ENCODE results near the gene SSH2.

Gene SSH2

GRCh38 chr17:29619251-29619650 lies 310.8 kb downstream of the SSH2 start:
- DNase-seq = peak; percentile 20

- no peak for DNase-seq
Measured at GRCh38 chr17:29618272-29619065, 311.6 kb downstream of the SSH2 start.

GRCh38 chr17:29617481-29618271 lies 312.4 kb downstream of the SSH2 start:
- peak; percentile 44 for DNase-seq

- DNase-seq = no peak
Measured at GRCh38 chr17:29617125-29617480, 312.9 kb downstream of the SSH2 start.

- DNase-seq = no peak
Measured at GRCh38 chr17:29616300-29617048, 313.6 kb downstream of the SSH2 start.

- DNase-seq = no peak
Measured at GRCh38 chr17:29615492-29616299, 314.3 kb downstream of the SSH2 start.

- DNase-seq = no peak
Measured at GRCh38 chr17:29615048-29615385, 315.0 kb downstream of the SSH2 start.

- DNase-seq = no peak
Measured at GRCh38 chr17:29614349-29615047, 315.5 kb downstream of the SSH2 start.

- DNase-seq = no peak
Measured at GRCh38 chr17:29613856-29614255, 316.2 kb downstream of the SSH2 start.

GRCh38 chr17:29613352-29613837 lies 316.6 kb downstream of the SSH2 start:
- no peak for DNase-seq

- DNase-seq = no peak
Measured at GRCh38 chr17:29612404-29613280, 317.4 kb downstream of the SSH2 start.

- no peak for DNase-seq
Measured at GRCh38 chr17:29612094-29612403, 318.0 kb downstream of the SSH2 start.

- DNase-seq = no peak
Measured at GRCh38 chr17:29611351-29612093, 318.5 kb downstream of the SSH2 start.

- DNase-seq = no peak
Measured at GRCh38 chr17:29610395-29610794, 319.6 kb downstream of the SSH2 start.

GRCh38 chr17:29608986-29609385 lies 321.0 kb downstream of the SSH2 start:
- no peak for DNase-seq

GRCh38 chr17:29607557-29608195 lies 322.4 kb downstream of the SSH2 start:
- no peak for DNase-seq

GRCh38 chr17:29603109-29603674 lies 326.8 kb downstream of the SSH2 start:
- no peak for DNase-seq

GRCh38 chr17:29597361-29598172 lies 332.5 kb downstream of the SSH2 start:
- no peak for DNase-seq

- no peak for DNase-seq
Measured at GRCh38 chr17:29596811-29597210, 333.2 kb downstream of the SSH2 start.
